DOHH2 (cell line): ENCODE results near the gene OR51B4.
"Not testable (repeated sequence)": the region's sequence is repeated elsewhere in the genome, so short reads cannot be mapped to it uniquely, and the experiment has no call there.

Experiments
- CTCF ChIP-seq: fragments of 200-600 bp; sonication (generic); IDR thresholded peaks from one replicate; pipeline ENCODE4 v1.5.1; 2014; ENCODE audit warnings: antibody characterized with exemption, mild to moderate bottlenecking, low read depth, low read length; ENCODE audit not compliant: poor library complexity, severe bottlenecking
- EZH2phosphoT487 ChIP-seq: fragments of 200-600 bp; sonication (generic); IDR thresholded peaks from 2 replicates; pipeline ENCODE4 v1.6.1; 2017; ENCODE audit warnings: borderline replicate concordance, mild to moderate bottlenecking, antibody characterized with exemption, low read length, moderate library complexity, mixed read lengths

- TF ChIP-seq CTCF, EZH2phosphoT487: not testable (repeated sequence)
Measured at GRCh38 chr11:5294342-5294995, 7.3 kb downstream of the OR51B4 start.
